Uterus (tissue), 4 donors: ENCODE results near the gene ARID5B. TPM values are rescaled to one million over a fixed set of nuclear protein-coding genes. Genes with fewer than 3 reads are reported as not detected.
A peak's percentile ranks its signal among the peaks of the same experiment; 100 is the strongest.

ENCODE experiments used
- DNase-seq, 2 donors: peaks; one replicate each; pipeline ENCODE4 v3.0.0-alpha.2; 2019 to 2020
- H3K27ac ChIP-seq, 2 donors: fragments of 200-600 bp; sonication (generic); 1 replicate in 1 of 2; 2 replicates in 1 of 2; pipeline ENCODE4 v1.5.1; 2016 to 2018
- H3K27me3 ChIP-seq, 2 donors: fragments of 200-600 bp; sonication (generic); one replicate each; pipeline ENCODE4 v1.5.1; 2018 to 2019; ENCODE audit warnings: control low read depth in 1 of 2
- H3K36me3 ChIP-seq, 2 donors: fragments of 200-600 bp; sonication (generic); one replicate each; pipeline ENCODE4 v1.5.1; 2019; ENCODE audit warnings: control low read depth in 1 of 2
- H3K4me1 ChIP-seq, 2 donors: fragments of 200-600 bp; sonication (generic); one replicate each; pipeline ENCODE4 v1.5.1; 2018 to 2019; ENCODE audit warnings: control low read depth in 1 of 2
- H3K4me3 ChIP-seq, 2 donors: fragments of 200-600 bp; sonication (generic); 1 replicate in 1 of 2; 2 replicates in 1 of 2; pipeline ENCODE4 v1.5.1; 2018 to 2019; ENCODE audit warnings: mild to moderate bottlenecking in 1 of 2
- H3K9me3 ChIP-seq, 2 donors: fragments of 200-600 bp; sonication (generic); one replicate each; pipeline ENCODE4 v1.5.1; 2019; ENCODE audit warnings: control low read depth in 1 of 2
- CTCF ChIP-seq, 4 experiments: fragments of 200-600 bp in 2 of 4; fragments of 450-650 bp in 2 of 4; sonication (generic) in 2 of 4; IDR thresholded peaks; one replicate each; pipeline ENCODE4 v1.5.1; 2016 to 2019; ENCODE audit warnings: antibody characterized with exemption in 4 of 4, mild to moderate bottlenecking in 2 of 4, moderate library complexity in 1 of 4
- POLR2A ChIP-seq, 2 donors: fragments of 450-650 bp; IDR thresholded peaks; one replicate each; pipeline ENCODE4 v1.6.1; 2016; ENCODE audit warnings: antibody characterized with exemption in 2 of 2, mild to moderate bottlenecking in 1 of 2, moderate library complexity in 1 of 2
- intact Hi-C: fragments of 100-400 bp; cut with DNase I; formaldehyde crosslinking; loops from one replicate; pipeline ENCODE4 v1.15.1; 2023; ENCODE audit warnings: low total_unique reads
- total RNA-seq, 4 donors: library from RNA; depleted of rRNA in 3 of 4; stranded (reverse); fragments of >200 nt in 3 of 4; gene quantifications; one replicate each; pipeline versions ENCODE4 v1.1.0 to v1.2.4, GENCODE V29; 2014 to 2023
- donor health status: DM: yes; HTN: yes; CAD: no.

ARID5B gene
- total RNA-seq, 4 donors from 2014 or later, result 38.7 to 64.1 (median 56.6) TPM

GRCh38 chr10:62116896-62117295 is 215.4 kb downstream of the ARID5B start:
- H3K9me3 ChIP-seq, result no peaks in the 10 kb centered on the region
- TF ChIP-seq POLR2A (IDR thresholded peaks at IDR 0.05) (no peak), CTCF (IDR thresholded peaks at IDR 0.05) (no peak)
- intact Hi-C loops, result no loop called here

GRCh38 chr10:62121187-62121530 is 219.7 kb downstream of the ARID5B start:
- no peak overlapping the region for H3K4me3 ChIP-seq
- peaks cover 0 to 2% of the 10 kb centered on the region in 2 donors for H3K9me3 ChIP-seq
- H3K4me1 ChIP-seq, result no peaks in the 10 kb centered on the region
- TF ChIP-seq POLR2A (IDR thresholded peaks at IDR 0.05), result no peak
- TF ChIP-seq CTCF (IDR thresholded peaks at IDR 0.05), result no peak
- H3K36me3 ChIP-seq, result no peaks in the 10 kb centered on the region
- no peaks in the 10 kb centered on the region for H3K27me3 ChIP-seq
- H3K27ac ChIP-seq, result no peak overlapping the region
- intact Hi-C loops, result no loop called here
- no peak for DNase-seq

More at GRCh38 chr10:62116896-62117295, 215.4 kb downstream of the ARID5B start:
- Histone ChIP-seq H3K4me3 (no peak overlapping the region), H3K4me1 (no peaks in the 10 kb centered on the region), H3K27ac (no peak overlapping the region), H3K27me3 (no peaks in the 10 kb centered on the region), H3K36me3 (no peaks in the 10 kb centered on the region)
- no peak for DNase-seq

GRCh38 chr10:62127975-62128374 is 226.5 kb downstream of the ARID5B start:
- no peak for TF ChIP-seq CTCF (IDR thresholded peaks at IDR 0.05)
- no peak for TF ChIP-seq POLR2A (IDR thresholded peaks at IDR 0.05)
- H3K9me3 ChIP-seq, result peaks cover 0 to 2% of the 10 kb centered on the region in 2 donors
- intact Hi-C loops, result no loop called here
- no peak for DNase-seq
- no peak overlapping the region for H3K4me3 ChIP-seq
- no peaks in the 10 kb centered on the region for H3K36me3 ChIP-seq
- no peak overlapping the region for H3K27ac ChIP-seq
- no peaks in the 10 kb centered on the region for H3K27me3 ChIP-seq
- no peaks in the 10 kb centered on the region for H3K4me1 ChIP-seq

- TF ChIP-seq POLR2A (IDR thresholded peaks at IDR 0.05), result no peak
- no peak for TF ChIP-seq CTCF (IDR thresholded peaks at IDR 0.05)
- no peaks in the 10 kb centered on the region for H3K36me3 ChIP-seq
- peak overlapping the region in 1 of 2 donors; percentile 7 for H3K27ac ChIP-seq
- intact Hi-C loops, result no loop called here
- no peak for DNase-seq
- no peak overlapping the region for H3K4me3 ChIP-seq
- no peaks in the 10 kb centered on the region for H3K27me3 ChIP-seq
- H3K9me3 ChIP-seq, result no peaks in the 10 kb centered on the region
- H3K4me1 ChIP-seq, result no peaks in the 10 kb centered on the region
These were observed 229.4 kb downstream of the ARID5B start for GRCh38 chr10:62130948-62131347.

GRCh38 chr10:62131724-62132123 is 230.2 kb downstream of the ARID5B start:
- no peak overlapping the region for H3K27ac ChIP-seq
- H3K4me3 ChIP-seq, result no peak overlapping the region
- no peaks in the 10 kb centered on the region for H3K4me1 ChIP-seq
- no peak for DNase-seq
- H3K36me3 ChIP-seq, result no peaks in the 10 kb centered on the region
- H3K27me3 ChIP-seq, result no peaks in the 10 kb centered on the region
- intact Hi-C loops, result no loop called here
- no peak for TF ChIP-seq POLR2A (IDR thresholded peaks at IDR 0.05)
- no peaks in the 10 kb centered on the region for H3K9me3 ChIP-seq

GRCh38 chr10:62133618-62134017 is 232.1 kb downstream of the ARID5B start:
- no peak for DNase-seq
- no peaks in the 10 kb centered on the region for H3K36me3 ChIP-seq
- no peak for TF ChIP-seq POLR2A (IDR thresholded peaks at IDR 0.05)
- TF ChIP-seq CTCF (IDR thresholded peaks at IDR 0.05), result no peak
- H3K4me3 ChIP-seq, result no peak overlapping the region
- intact Hi-C loops, result no loop called here
- no peaks in the 10 kb centered on the region for H3K4me1 ChIP-seq
- no peaks in the 10 kb centered on the region for H3K27me3 ChIP-seq
- no peaks in the 10 kb centered on the region for H3K9me3 ChIP-seq
- H3K27ac ChIP-seq, result no peak overlapping the region
